GM12878 (cell line): ENCODE results near the gene CHMP4B. TPM values are rescaled to one million over a fixed set of nuclear protein-coding genes. Genes with fewer than 3 reads are reported as not detected.

Experiments used
- ATAC-seq: fragments of 200-7000 bp; cut with Tn5 transposase; 3 replicates; pipeline ENCODE4 v1.9.1; 2020; ENCODE audit warnings: mild to moderate bottlenecking, moderate library complexity
- BruUV-seq: library from RNA; stranded (reverse); fragments of 400-500 nt; replicated peaks from 2 replicates; lab custom pipeline; 2021; lab: Mats Ljungman, UMichigan
- CTCF ChIA-PET: fragments of 300-600 bp; sonication (Branson Sonifier 250); formaldehyde crosslinking; extraction: SDS; loops from one replicate; lab custom pipeline; 2021; ENCODE audit warnings: inconsistent platforms; lab: Yijun Ruan, JAX
- POLR2A ChIA-PET: fragments of 350-600 bp; formaldehyde crosslinking; extraction: SDS; loops from one replicate; lab custom pipeline; 2021; ENCODE audit warnings: inconsistent platforms; lab: Charles Lee
- RAD21 ChIA-PET: fragments of 300-600 bp; sonication (Branson Sonifier 250); formaldehyde crosslinking; loops from one replicate; lab custom pipeline; 2023; ENCODE audit warnings: antibody characterized with exemption; ENCODE audit not compliant: unreplicated experiment; lab: Charles Lee
- SMC1A ChIA-PET: fragments of 300-600 bp; sonication (Branson Sonifier 250); formaldehyde crosslinking; loops from one replicate; lab custom pipeline; 2023; ENCODE audit not compliant: unreplicated experiment, uncharacterized antibody; lab: Charles Lee
- DNase-seq: peaks from one replicate; pipeline ENCODE4 v3.0.0-alpha.2; 2011; ENCODE audit warnings: low read depth, low spot score
- FAIRE-seq: peaks from 3 replicates; lab custom pipeline; 2011; peaks lifted over from hg19 to GRCh38; lab: Jason Lieb, UNC
- H2AFZ ChIP-seq: 2 replicates; pipeline ENCODE4 v1.6.0; 2011; ENCODE audit warnings: low read depth, low read length, control low read depth; ENCODE audit not compliant: control insufficient read depth
- H3K27ac ChIP-seq: 2 replicates; pipeline ENCODE4 v1.5.1; 2011; ENCODE audit warnings: control low read depth; ENCODE audit not compliant: control insufficient read depth, insufficient read depth
- H3K27me3 ChIP-seq, 2 experiments: replicated peaks in 1 of 2; 2 replicates each; pipeline versions ENCODE4 v1.6.0 to v1.6.1; 2011; ENCODE audit warnings: low read length in 1 of 2; ENCODE audit not compliant: control insufficient read depth in 2 of 2, insufficient read depth in 2 of 2
- H3K36me3 ChIP-seq, 2 experiments: 2 replicates each; pipeline ENCODE4 v1.5.1; 2011; ENCODE audit warnings: low read length in 1 of 2; ENCODE audit not compliant: control insufficient read depth in 2 of 2, insufficient read depth in 2 of 2
- H3K4me1 ChIP-seq: 2 replicates; pipeline ENCODE4 v1.6.1; 2011; ENCODE audit warnings: mild to moderate bottlenecking, low read length, moderate library complexity, mixed read lengths; ENCODE audit not compliant: control insufficient read depth, insufficient read depth
- H3K4me2 ChIP-seq: 2 replicates; pipeline ENCODE4 v1.6.0; 2011; ENCODE audit warnings: control low read depth; ENCODE audit not compliant: control insufficient read depth, insufficient read depth
- H3K4me3 ChIP-seq: fragments of 200-600 bp; sonication (generic); 2 replicates; pipeline ENCODE4 v1.5.1; 2016
- H3K79me2 ChIP-seq: 2 replicates; pipeline ENCODE4 v1.6.0; 2011; ENCODE audit warnings: low read length; ENCODE audit not compliant: control insufficient read depth, insufficient read depth
- H3K9ac ChIP-seq: 2 replicates; pipeline ENCODE4 v1.8.0; 2011; ENCODE audit warnings: low read length, control low read depth, mixed read lengths; ENCODE audit not compliant: control insufficient read depth, insufficient read depth
- H3K9me3 ChIP-seq: replicated peaks from 3 replicates; pipeline ENCODE4 v1.5.1; 2011; ENCODE audit warnings: mild to moderate bottlenecking, low read length; ENCODE audit not compliant: control insufficient read depth, insufficient read depth
- H4K20me1 ChIP-seq: 2 replicates; pipeline ENCODE4 v1.6.0; 2011; ENCODE audit not compliant: control insufficient read depth, insufficient read depth
- BCL3 ChIP-seq: IDR thresholded peaks from 2 replicates; pipeline ENCODE4 v1.6.1; 2011; ENCODE audit warnings: borderline replicate concordance, low read depth, mild to moderate bottlenecking, moderate library complexity, low read length; ENCODE audit not compliant: insufficient read depth, poor library complexity, severe bottlenecking
- CBFB ChIP-seq: IDR thresholded peaks from 2 replicates; pipeline ENCODE4 v1.6.1; 2016; ENCODE audit warnings: antibody characterized with exemption, low read depth
- HDGF ChIP-seq: fragments of 450-650 bp; IDR thresholded peaks from 2 replicates; pipeline ENCODE4 v1.6.1; 2016; ENCODE audit warnings: antibody characterized with exemption
- MEF2B ChIP-seq: fragments of 450-650 bp; IDR thresholded peaks from 2 replicates; pipeline ENCODE4 v1.6.1; 2018; ENCODE audit warnings: mild to moderate bottlenecking, moderate library complexity; ENCODE audit not compliant: partially characterized antibody, poor library complexity, severe bottlenecking
- RELA ChIP-seq: fragments of 450-650 bp; IDR thresholded peaks from 2 replicates; pipeline ENCODE4 v1.8.0; 2014; ENCODE audit warnings: borderline replicate concordance; ENCODE audit not compliant: partially characterized antibody
- RUNX3 ChIP-seq: IDR thresholded peaks from 2 replicates; pipeline ENCODE4 v1.6.1; 2012; ENCODE audit warnings: low read length, inconsistent platforms
- TCF12 ChIP-seq: IDR thresholded peaks from 2 replicates; pipeline ENCODE4 v1.6.1; 2011; ENCODE audit warnings: low read depth, mild to moderate bottlenecking, low read length
- WGBS: methylation state at CpG from one replicate; pipeline ENCODE4 v1.1.6; 2016; ENCODE audit warnings: low lambda C conversion rate; ENCODE audit not compliant: insufficient replicate concordance, insufficient coverage; ENCODE audit errors: missing lambda C conversion rate; 5-methylcytosine and 5-hydroxymethylcytosine counted together
- in situ Hi-C: fragments of 300-500 bp; cut with MboI; formaldehyde crosslinking; loops from 9 replicates; pipeline ENCODE4 v1.14.3; 2018; ENCODE audit warnings: mixed read lengths
- intact Hi-C: fragments of 100-400 bp; cut with micrococcal nuclease; formaldehyde crosslinking; loops from one replicate; pipeline ENCODE4 v1.14.2; 2022; ENCODE audit not compliant: unreplicated experiment
- polyA plus RNA-seq, 11 experiments: library from polyadenylated mRNA; depleted of rRNA in 4 of 11; unstranded in 6 of 11; stranded (reverse) in 5 of 11; fragments of >200 nt; fragmentation: Nextera tagmentation in 4 of 11; fragmentation: Illumina TruSeq in 1 of 11; extraction: Ambion mirVana in 4 of 11; extraction: Trizol in 1 of 11; gene quantifications; 1 replicate in 1 of 11; 2 replicates in 10 of 11; pipeline versions ENCODE4 v1.2.1 to v1.2.3, GENCODE V29; 2011 to 2016; ENCODE audit warnings: inconsistent platforms in 2 of 11, missing spikeins in 2 of 11, low read depth in 1 of 11
- total RNA-seq, 4 experiments: library from RNA; depleted of rRNA in 3 of 4; stranded (reverse); fragments of >200 nt in 3 of 4; fragmentation: Illumina TruSeq in 1 of 4; extraction: Trizol in 1 of 4; gene quantifications; 2 replicates each; pipeline versions ENCODE4 v1.2.1 to v1.2.3, GENCODE V29; 2013 to 2021
- TF ChIP-seq, protein P1 (sequence below): fragments of 450-650 bp; IDR thresholded peaks from 2 replicates; pipeline ENCODE4 v1.6.1; 2017; ENCODE audit warnings: low read depth, mild to moderate bottlenecking, moderate library complexity
- TF ChIP-seq, protein P2 (sequence below): fragments of 450-650 bp; formaldehyde crosslinking; IDR thresholded peaks from 2 replicates; pipeline ENCODE4 v1.4.0; 2020; ENCODE audit warnings: mild to moderate bottlenecking, moderate library complexity

The CHMP4B gene
- total and polyA plus RNA-seq, 10 of the 15 experiments (the other 5 are each of a cell fraction or from before 2014, with no cell fraction given), result 4.2 to 118 (median 49.6) TPM

DNA sequence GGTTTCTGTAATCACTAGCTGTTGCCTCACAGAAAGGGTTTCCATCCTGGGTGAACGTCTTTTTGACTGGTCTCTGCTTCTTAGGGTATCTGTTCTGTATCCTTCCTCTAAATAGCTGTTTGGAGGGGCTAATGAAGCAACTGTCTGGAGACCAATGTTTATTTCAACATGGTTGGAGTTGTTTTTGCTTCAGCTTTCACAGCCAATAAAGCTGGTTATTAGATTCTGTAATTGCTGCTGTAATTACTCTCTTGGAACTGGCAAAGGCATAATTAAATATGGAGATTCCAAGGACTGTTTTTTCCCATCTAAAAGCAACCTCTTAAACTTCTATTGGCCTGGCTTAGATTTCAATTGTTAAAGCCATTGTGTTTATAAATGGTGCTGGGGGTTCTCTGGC is 31.9 kb downstream of the CHMP4B start:
- WGBS, result 33% methylated on average over 1 of the region's 1 CpG
- TF ChIP-seq TCF12 (no peak), CBFB (no peak)
- no TSS peak for BruUV-seq
- intact Hi-C loops, result no loop called here
- ChIA-PET POLR2A (interaction anchor here (0.5 to 1.2 kb wide), 2 partner anchors 32 to 43 kb away, joined by 3 to 9 read pairs; partner anchors contain the start of gene CHMP4B), CTCF (interaction anchor here (0.9 to 1.5 kb wide), 2 partner anchors 51 to 263 kb away, joined by 3 read pairs; no protein-coding TSS in a partner anchor), RAD21 (interaction anchor here (0.7 to 0.8 kb wide), 2 partner anchors 29 to 64 kb away, joined by 3 read pairs; no protein-coding TSS in a partner anchor), SMC1A (interaction anchor here (0.5 to 1.2 kb wide), 9 partner anchors 12 to 282 kb away, joined by 3 to 7 read pairs (median 4); partner anchors contain the start of gene CHMP4B)
- Histone ChIP-seq H4K20me1 (peaks cover 10% of the 10 kb centered on the region; the same call in 1 of the 2 replicates), H3K4me2 (no peak overlapping the region), H3K9ac (no peak overlapping the region), H3K79me2 (peaks cover 76% of the 10 kb centered on the region), H3K4me1 (peaks cover 23% of the 10 kb centered on the region), H3K9me3 (no peaks in the 10 kb centered on the region), H3K4me3 (no peak overlapping the region), H2AFZ (no peak overlapping the region), H3K27ac (no peak overlapping the region), H3K36me3 (peaks cover 0 to 3% of the 10 kb centered on the region in 2 experiments; a peak in 3 of 4 replicates), H3K27me3 (no peaks in the 10 kb centered on the region)
- DNase-seq (no peak), ATAC-seq (no peak), FAIRE-seq (no peak)
- in situ Hi-C loops, result no loop called here

DNA sequence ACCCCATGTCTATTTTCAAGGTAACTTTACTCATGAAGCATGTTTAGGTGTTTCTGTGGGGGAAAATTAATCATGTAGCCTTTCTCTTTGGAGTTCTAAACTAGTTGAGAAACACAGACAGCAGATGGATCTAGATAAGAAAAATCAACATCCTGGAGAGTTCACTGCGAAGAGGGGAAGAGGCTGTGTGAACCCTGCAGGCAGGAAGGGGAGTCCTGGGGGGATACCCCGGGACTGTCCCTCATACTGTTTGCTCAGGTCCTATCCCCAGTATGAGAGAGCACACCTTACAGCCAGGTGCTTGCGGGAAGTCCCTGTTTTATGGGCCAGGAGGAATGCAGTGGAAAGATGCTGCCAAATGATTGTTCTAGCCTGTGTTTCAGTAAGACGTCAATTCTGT is 32.7 kb downstream of the CHMP4B start:
- Histone ChIP-seq H3K4me1 (peaks cover 15% of the 10 kb centered on the region), H2AFZ (no peak overlapping the region), H3K36me3 (peaks cover 5 to 7% of the 10 kb centered on the region in 2 experiments), H3K4me2 (peak overlapping the region; percentile 21), H3K9me3 (no peaks in the 10 kb centered on the region), H4K20me1 (peaks cover 10% of the 10 kb centered on the region; the same call in 1 of the 2 replicates), H3K27ac (peak overlapping the region; percentile 22; the same call in 1 of the 2 replicates), H3K79me2 (peaks cover 69% of the 10 kb centered on the region), H3K27me3 (no peaks in the 10 kb centered on the region), H3K9ac (no peak overlapping the region), H3K4me3 (no peak overlapping the region; the same call in 1 of the 2 replicates)
- ChIA-PET CTCF (interaction anchor here (0.7 kb wide), 1 partner anchor 37 kb away, joined by 3 read pairs; no protein-coding TSS in a partner anchor), SMC1A (interaction anchor here (1.0 to 1.2 kb wide), 2 partner anchors 16 to 65 kb away, joined by 5 read pairs; no protein-coding TSS in a partner anchor), RAD21 (no interaction called here), POLR2A (no interaction called here)
- in situ Hi-C loops (no loop called here), intact Hi-C loops (no loop called here)
- FAIRE-seq (no peak), DNase-seq (no peak), ATAC-seq (peak; percentile 93)
- 4% methylated on average over 4 of the region's 4 CpGs for WGBS
- no TSS peak for BruUV-seq
- TF ChIP-seq, protein P1, sequence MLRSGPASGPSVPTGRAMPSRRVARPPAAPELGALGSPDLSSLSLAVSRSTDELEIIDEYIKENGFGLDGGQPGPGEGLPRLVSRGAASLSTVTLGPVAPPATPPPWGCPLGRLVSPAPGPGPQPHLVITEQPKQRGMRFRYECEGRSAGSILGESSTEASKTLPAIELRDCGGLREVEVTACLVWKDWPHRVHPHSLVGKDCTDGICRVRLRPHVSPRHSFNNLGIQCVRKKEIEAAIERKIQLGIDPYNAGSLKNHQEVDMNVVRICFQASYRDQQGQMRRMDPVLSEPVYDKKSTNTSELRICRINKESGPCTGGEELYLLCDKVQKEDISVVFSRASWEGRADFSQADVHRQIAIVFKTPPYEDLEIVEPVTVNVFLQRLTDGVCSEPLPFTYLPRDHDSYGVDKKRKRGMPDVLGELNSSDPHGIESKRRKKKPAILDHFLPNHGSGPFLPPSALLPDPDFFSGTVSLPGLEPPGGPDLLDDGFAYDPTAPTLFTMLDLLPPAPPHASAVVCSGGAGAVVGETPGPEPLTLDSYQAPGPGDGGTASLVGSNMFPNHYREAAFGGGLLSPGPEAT, result peak; percentile 63
- TF ChIP-seq BCL3 (peak; percentile 73), RUNX3 (no peak), RELA (peak; percentile 61), MEF2B (peak; percentile 15), HDGF (no peak)
- TF ChIP-seq, protein P2, sequence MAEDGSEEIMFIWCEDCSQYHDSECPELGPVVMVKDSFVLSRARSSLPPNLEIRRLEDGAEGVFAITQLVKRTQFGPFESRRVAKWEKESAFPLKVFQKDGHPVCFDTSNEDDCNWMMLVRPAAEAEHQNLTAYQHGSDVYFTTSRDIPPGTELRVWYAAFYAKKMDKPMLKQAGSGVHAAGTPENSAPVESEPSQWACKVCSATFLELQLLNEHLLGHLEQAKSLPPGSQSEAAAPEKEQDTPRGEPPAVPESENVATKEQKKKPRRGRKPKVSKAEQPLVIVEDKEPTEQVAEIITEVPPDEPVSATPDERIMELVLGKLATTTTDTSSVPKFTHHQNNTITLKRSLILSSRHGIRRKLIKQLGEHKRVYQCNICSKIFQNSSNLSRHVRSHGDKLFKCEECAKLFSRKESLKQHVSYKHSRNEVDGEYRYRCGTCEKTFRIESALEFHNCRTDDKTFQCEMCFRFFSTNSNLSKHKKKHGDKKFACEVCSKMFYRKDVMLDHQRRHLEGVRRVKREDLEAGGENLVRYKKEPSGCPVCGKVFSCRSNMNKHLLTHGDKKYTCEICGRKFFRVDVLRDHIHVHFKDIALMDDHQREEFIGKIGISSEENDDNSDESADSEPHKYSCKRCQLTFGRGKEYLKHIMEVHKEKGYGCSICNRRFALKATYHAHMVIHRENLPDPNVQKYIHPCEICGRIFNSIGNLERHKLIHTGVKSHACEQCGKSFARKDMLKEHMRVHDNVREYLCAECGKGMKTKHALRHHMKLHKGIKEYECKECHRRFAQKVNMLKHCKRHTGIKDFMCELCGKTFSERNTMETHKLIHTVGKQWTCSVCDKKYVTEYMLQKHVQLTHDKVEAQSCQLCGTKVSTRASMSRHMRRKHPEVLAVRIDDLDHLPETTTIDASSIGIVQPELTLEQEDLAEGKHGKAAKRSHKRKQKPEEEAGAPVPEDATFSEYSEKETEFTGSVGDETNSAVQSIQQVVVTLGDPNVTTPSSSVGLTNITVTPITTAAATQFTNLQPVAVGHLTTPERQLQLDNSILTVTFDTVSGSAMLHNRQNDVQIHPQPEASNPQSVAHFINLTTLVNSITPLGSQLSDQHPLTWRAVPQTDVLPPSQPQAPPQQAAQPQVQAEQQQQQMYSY (CRISPR knock-in tag), result no peak
